Measurements from ENCODE around the gene SERINC5. TPM values are rescaled to one million over a fixed set of nuclear protein-coding genes. Genes with fewer than 3 reads are reported as not detected.

Gene SERINC5
- total RNA-seq, 2 experiments from 2014 or later: 85.7 to 88.8 TPM

DNA sequence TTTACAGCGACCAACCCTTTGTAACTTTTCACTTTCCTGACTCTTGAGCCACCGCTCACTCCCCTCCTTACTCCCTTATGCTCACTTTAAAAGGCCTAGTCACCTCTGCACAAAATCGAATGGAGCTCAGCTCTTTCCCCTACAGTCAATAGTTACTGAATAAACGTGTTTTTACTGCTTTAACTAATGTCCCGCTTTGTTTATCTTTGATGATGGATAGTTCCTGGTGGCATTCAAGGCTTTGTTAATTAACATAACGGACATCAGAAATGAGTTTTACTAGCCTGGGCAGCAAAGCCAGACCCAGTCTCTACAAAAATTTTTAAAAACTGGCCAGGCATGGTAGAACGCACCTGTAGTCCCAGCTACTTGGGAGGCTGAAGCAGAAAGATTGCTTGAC is 5.0 kb downstream of the SERINC5 start:
- POLR2A ChIA-PET: no interaction called here
- H3K4me3 Mint-ChIP-seq: no peak overlapping the region

DNA sequence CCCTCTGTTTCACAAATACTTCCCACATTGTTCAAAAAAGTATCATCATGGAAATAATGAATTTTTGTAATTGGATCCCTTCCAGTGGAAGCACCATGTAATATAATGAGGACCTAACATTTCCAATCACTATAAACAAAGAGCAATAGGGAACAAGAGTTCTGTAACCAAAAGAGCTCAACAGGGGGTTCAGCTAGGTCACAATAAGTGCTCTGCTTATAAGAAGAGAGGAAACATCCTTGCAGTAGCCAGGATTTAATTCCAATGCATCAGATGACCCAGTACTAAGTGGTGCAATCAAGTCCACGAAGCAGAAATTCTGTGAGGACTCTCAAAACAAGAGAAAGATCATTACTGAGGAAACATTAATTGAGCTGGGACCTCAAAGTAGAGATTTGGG is 5.9 kb downstream of the SERINC5 start:
- H3K4me1 Mint-ChIP-seq: peaks cover 85% of the 10 kb centered on the region
- peaks cover 80% of the 10 kb centered on the region for H3K36me3 Mint-ChIP-seq (ENCODE audit: low read depth)
- H3K27me3 Mint-ChIP-seq: no peaks in the 10 kb centered on the region
- DNase-seq: no peak
- ChIA-PET CTCF (interaction anchor here (0.5 to 2.0 kb wide), 6 partner anchors 12 to 126 kb away, joined by 3 to 6 read pairs (median 3); no protein-coding TSS in a partner anchor), POLR2A (no interaction called here)
- H3K27ac Mint-ChIP-seq: no peak overlapping the region
- H3K9me3 Mint-ChIP-seq: peaks cover 5% of the 10 kb centered on the region
- H3K4me3 Mint-ChIP-seq: no peak overlapping the region

More for the DNA sequence above, 5.0 kb downstream of the SERINC5 start:
- DNase-seq: no peak
- Mint-ChIP-seq H3K36me3 (ENCODE audit: low read depth) (peaks cover 77% of the 10 kb centered on the region), H3K4me1 (peaks cover 80% of the 10 kb centered on the region), H3K27ac (no peak overlapping the region), H3K9me3 (no peaks in the 10 kb centered on the region), H3K27me3 (no peaks in the 10 kb centered on the region)
- CTCF ChIA-PET: interaction anchor here (1.0 to 2.0 kb wide), 4 partner anchors 11 to 127 kb away, joined by 3 to 6 read pairs (median 4); no protein-coding TSS in a partner anchor

DNA sequence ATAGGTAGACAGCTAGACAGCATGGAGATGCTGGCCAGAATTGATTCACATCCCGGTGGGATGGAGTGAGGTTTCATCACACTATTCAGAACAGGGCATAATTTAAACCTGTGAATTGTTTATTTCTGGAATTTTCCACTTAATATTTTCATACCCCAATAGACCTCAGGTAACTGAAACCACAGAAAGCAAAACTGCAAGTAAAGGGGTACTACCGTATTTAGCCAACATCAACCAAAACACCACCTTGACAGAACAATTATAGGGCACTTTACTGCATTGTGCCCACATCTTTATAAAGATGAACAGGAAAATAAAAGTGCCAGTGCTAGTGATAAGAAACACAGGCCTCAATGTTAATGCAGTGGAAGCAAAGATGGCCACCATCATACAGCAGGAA is 7.5 kb downstream of the SERINC5 start:
- Mint-ChIP-seq H3K36me3 (ENCODE audit: low read depth) (peaks cover 74% of the 10 kb centered on the region), H3K4me3 (peak overlapping the region; percentile 47), H3K27me3 (no peaks in the 10 kb centered on the region), H3K4me1 (peaks cover 76% of the 10 kb centered on the region), H3K27ac (peak overlapping the region; percentile 81), H3K9me3 (peaks cover 8% of the 10 kb centered on the region)
- ChIA-PET CTCF (interaction anchor here (0.6 to 0.9 kb wide), 2 partner anchors 9 to 59 kb away, joined by 3 to 4 read pairs; no protein-coding TSS in a partner anchor), POLR2A (no interaction called here)
- DNase-seq: no peak

DNA sequence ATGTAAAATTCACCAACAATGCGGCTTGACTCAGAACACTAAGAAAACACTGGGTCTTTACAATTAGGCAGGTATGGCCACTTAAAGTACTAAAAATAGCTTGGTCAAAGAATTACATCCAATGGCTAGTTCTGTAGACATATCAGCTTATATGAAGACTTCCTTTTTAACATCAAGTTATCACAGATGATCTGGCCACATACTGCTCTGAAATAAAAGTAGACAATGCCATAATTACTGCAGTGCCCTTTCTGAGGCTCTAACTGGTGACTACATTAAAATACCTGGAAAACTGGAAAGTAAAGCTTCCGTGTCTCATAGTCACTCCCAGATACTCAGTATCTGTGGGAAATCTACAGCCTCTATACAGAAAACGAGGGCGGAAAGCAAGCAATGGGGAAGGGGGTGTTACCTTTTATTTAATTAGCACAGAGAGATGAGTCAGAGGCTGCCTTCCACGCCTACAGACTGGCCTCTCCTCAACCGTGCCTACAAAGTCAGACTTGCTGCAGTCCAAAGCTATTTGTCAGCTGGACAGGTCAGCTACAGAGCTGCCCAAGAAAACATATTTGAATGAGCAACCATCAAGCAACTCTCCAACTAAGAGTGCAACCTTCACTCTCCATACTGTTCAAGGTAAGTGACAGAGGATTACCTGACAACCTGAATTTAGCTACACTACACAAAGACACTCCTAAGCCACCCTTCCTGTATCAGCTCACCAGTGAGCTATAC is 8.7 kb downstream of the SERINC5 start:
- no peaks in the 10 kb centered on the region for H3K27me3 Mint-ChIP-seq
- peak overlapping the region; percentile 81 for H3K27ac Mint-ChIP-seq
- peak; percentile 33 for DNase-seq
- H3K4me1 Mint-ChIP-seq: peaks cover 67% of the 10 kb centered on the region
- H3K36me3 Mint-ChIP-seq (ENCODE audit: low read depth): peaks cover 70% of the 10 kb centered on the region
- POLR2A ChIA-PET: no interaction called here
- CTCF ChIA-PET: interaction anchor here (0.8 to 1.9 kb wide), 5 partner anchors 14 to 51 kb away, joined by 3 to 5 read pairs (median 3); no protein-coding TSS in a partner anchor
- H3K4me3 Mint-ChIP-seq: peak overlapping the region; percentile 47
- H3K9me3 Mint-ChIP-seq: peaks cover 16% of the 10 kb centered on the region

DNA sequence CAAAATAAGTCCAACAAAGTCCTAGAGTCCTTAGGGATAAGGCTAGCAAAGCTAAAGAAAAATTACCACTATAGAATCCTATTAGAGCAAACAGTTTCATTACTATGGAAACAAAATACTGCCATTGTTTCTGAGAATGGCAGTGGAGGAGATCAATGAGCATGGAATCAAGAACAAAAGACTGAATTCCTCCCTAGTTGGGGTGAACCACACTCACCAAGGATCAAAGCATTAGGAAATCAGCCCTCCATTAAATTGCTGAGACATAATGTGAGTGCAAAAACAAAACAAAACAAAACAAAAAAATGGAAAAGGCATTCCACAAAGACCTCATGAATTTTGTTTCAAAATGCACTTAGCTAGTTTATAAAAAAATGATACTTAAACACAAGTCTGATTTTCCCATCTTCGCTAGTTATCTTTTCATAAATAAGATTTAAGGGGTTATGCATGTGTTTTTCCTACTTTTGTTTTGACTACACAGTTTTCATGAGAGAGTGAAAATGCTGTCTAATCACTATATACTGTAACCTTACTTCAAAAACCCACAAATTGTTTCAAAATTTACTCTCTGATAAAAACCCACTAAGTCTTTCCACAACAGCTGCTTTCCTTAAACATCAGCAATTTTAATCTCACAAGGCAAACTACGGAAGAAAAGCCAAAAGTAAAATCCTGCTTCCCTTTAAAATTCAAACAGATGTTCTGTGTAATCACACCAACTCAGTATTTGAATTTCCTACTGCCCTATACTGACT is 9.7 kb downstream of the SERINC5 start:
- CTCF ChIA-PET: interaction anchor here (0.5 to 1.9 kb wide), 7 partner anchors 10 to 50 kb away, joined by 3 to 5 read pairs (median 4); partner anchors contain the start of gene SERINC5
- DNase-seq: no peak
- H3K27me3 Mint-ChIP-seq: no peaks in the 10 kb centered on the region
- peak overlapping the region; percentile 81 for H3K27ac Mint-ChIP-seq
- H3K4me1 Mint-ChIP-seq: peaks cover 64% of the 10 kb centered on the region
- no peak overlapping the region for H3K4me3 Mint-ChIP-seq
- POLR2A ChIA-PET: no interaction called here
- peaks cover 22% of the 10 kb centered on the region for H3K9me3 Mint-ChIP-seq
- peaks cover 72% of the 10 kb centered on the region for H3K36me3 Mint-ChIP-seq (ENCODE audit: low read depth)

DNA sequence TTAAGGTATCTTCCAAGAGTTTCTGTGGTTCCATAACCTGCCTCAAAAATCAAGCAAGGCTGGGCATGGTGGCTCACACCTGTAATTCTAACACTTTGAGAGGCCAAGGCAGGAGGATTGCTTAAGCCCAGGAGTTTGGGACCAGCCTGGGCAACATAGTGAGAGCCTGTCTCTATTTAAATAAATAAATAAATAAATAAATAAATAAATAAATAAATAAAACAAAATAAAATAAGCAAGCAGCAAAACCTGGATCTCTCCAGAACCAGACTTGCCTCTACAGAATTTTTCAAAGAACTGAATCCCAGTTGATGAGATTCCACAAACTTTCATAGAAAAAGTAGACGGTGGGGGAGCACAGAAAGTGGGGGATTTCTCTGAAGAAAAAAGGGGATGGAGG is 12.3 kb downstream of the SERINC5 start:
- ChIA-PET POLR2A (no interaction called here), CTCF (interaction anchor here (0.6 to 1.6 kb wide), 2 partner anchors 12 to 50 kb away, joined by 3 to 5 read pairs; partner anchors contain the start of gene SERINC5)
- no peaks in the 10 kb centered on the region for H3K27me3 Mint-ChIP-seq
- peaks cover 69% of the 10 kb centered on the region for H3K4me1 Mint-ChIP-seq
- H3K27ac Mint-ChIP-seq: no peak overlapping the region
- no peak for DNase-seq
- H3K9me3 Mint-ChIP-seq: peaks cover 28% of the 10 kb centered on the region
- H3K4me3 Mint-ChIP-seq: no peak overlapping the region
- peaks cover 77% of the 10 kb centered on the region for H3K36me3 Mint-ChIP-seq (ENCODE audit: low read depth)

DNA sequence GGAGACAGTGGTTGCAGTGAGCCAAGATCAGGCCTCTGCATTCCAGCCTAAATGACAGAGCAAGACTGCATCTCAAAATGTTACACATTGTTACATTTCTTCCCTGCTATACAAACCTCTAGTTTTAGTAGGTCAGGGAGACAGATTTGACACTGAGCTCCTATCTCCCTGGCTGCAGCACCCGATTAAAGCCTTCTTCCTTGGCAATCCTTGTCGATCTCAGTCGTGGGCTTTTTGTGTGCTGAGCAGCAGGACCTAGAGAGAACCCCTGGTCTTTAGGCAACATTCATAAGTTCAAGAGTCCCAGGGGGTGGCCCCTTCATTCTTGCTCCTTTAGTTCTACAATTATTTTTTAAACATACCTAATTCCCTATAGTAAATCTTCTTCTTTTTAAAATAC is 13.0 kb downstream of the SERINC5 start:
- peaks cover 68% of the 10 kb centered on the region for H3K4me1 Mint-ChIP-seq
- H3K4me3 Mint-ChIP-seq: no peak overlapping the region
- ChIA-PET POLR2A (no interaction called here), CTCF (interaction anchor here (1.6 kb wide), 1 partner anchor 13 kb away, joined by 5 read pairs; the partner anchor contains the start of gene SERINC5)
- no peak overlapping the region for H3K27ac Mint-ChIP-seq
- H3K9me3 Mint-ChIP-seq: peaks cover 31% of the 10 kb centered on the region
- H3K27me3 Mint-ChIP-seq: no peaks in the 10 kb centered on the region
- H3K36me3 Mint-ChIP-seq (ENCODE audit: low read depth): peaks cover 74% of the 10 kb centered on the region
- DNase-seq: no peak

DNA sequence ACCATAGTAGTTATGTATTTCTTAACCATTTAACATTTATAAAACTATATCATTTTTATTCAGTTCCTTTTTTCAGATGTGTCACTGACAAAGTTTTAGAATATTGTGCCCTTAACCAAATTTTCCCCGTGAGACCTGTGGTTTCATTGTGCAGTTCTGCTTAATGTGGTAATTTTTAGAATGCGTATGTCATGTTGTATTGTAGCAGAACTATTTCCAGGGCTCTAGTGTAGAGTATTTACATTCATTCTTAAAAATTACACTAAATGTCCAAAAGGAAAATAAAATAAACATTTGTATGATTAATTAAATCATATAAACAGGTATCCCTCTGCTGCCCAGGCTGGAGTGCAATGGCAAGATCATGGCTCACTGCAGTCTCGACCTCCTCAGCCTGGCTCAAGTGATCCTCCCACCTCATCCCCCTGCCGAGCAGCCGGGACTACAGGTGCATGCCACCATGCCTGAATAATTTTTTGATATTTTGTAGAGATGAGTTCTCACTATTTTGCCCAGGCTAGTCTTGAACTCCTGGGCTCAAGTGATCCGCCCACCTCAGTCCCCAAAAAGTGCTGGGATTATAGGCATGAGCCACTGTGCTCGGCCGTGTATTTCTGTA is 15.4 kb downstream of the SERINC5 start:
- Mint-ChIP-seq H3K4me1 (peaks cover 63% of the 10 kb centered on the region), H3K36me3 (ENCODE audit: low read depth) (peaks cover 79% of the 10 kb centered on the region), H3K4me3 (no peak overlapping the region), H3K27me3 (no peaks in the 10 kb centered on the region), H3K27ac (peak overlapping the region; percentile 46), H3K9me3 (peaks cover 31% of the 10 kb centered on the region)
- CTCF ChIA-PET: interaction anchor here (0.8 kb wide), 1 partner anchor 35 kb away, joined by 3 read pairs; no protein-coding TSS in a partner anchor
- no peak for DNase-seq
- POLR2A ChIA-PET: no interaction called here

DNA sequence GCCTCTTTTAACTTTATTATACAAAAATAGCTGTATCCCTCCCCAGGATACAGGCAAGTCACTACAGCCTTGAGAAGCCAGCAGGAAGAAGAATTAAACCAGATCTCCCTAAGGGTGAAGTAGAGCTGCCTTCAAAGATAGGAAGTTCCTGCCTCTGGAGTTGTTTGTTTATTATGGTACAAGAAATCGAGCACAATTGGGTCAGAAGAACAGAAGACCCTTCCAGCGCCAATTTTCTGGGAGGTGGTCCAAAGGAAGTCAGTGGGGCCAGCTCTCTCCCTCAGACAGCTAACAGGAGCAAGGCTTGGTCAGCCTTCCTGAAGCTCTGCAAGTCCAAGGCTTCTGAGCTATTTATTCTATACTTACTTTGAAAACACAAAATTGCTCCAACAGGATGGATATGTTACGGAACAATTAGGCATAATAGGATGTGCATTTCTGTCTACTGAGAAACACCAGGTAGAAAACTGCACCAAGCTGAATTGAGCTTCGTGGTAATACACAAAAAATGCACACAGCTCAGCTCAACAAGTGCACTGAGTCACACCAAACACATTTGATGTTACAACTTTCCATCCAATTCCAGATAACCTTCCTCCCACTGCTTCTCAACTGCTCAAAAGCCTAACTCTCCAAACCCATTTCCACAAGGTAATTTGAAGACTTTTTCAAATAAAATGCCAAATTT is 16.0 kb downstream of the SERINC5 start:
- Mint-ChIP-seq H3K36me3 (ENCODE audit: low read depth) (peaks cover 76% of the 10 kb centered on the region), H3K9me3 (peaks cover 25% of the 10 kb centered on the region), H3K4me3 (no peak overlapping the region), H3K4me1 (peaks cover 61% of the 10 kb centered on the region), H3K27me3 (no peaks in the 10 kb centered on the region), H3K27ac (no peak overlapping the region)
- ChIA-PET POLR2A (no interaction called here), CTCF (interaction anchor here (0.7 to 1.1 kb wide), 4 partner anchors 9 to 35 kb away, joined by 3 to 4 read pairs (median 3); no protein-coding TSS in a partner anchor)
- DNase-seq: no peak

DNA sequence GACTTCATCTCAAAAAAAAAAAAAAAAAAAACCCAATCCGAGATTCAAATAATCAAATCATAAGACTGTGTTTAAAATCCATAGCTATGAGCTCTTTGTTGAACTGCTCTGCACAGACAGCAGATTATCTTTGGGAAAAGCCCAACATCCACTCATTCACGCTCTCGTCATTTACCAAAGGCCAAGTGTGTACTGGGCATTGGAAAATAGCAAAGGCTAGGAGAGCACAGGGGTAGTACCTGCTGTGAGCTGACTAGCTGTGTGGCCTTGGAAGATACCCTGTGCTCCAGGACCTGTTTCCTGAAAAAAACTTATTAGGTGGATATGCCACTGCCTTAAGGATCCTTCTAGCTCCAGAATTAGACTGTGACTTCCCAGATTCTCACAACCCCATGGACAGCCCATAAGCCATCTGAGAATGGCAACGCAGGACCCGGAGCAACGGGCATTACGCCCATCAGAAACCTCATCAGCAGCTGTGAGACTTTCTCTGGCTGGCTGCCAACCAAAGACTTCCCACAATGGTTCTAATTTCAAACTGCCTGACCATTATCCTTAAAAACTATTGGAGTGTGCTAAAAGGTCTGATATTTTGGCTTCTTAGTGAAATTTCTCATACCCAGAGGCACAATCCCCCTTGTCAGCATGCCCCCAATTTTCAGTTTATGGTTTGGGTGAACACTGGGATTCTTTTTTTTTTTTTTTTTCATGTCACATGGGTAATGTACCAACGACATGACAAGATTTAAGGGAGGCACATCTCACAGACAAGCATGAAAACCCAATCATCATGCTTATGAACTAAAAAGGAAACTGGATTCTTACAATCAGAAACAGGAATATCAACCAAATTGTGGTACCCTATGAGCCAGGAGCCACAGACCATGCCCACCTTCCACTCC is 16.8 kb downstream of the SERINC5 start:
- Mint-ChIP-seq H3K27ac (peak overlapping the region; percentile 70), H3K27me3 (no peaks in the 10 kb centered on the region), H3K36me3 (ENCODE audit: low read depth) (peaks cover 81% of the 10 kb centered on the region), H3K4me1 (peaks cover 68% of the 10 kb centered on the region), H3K9me3 (peaks cover 24% of the 10 kb centered on the region), H3K4me3 (no peak overlapping the region)
- CTCF ChIA-PET: interaction anchor here (0.7 to 1.6 kb wide), 5 partner anchors 10 to 27 kb away, joined by 3 to 7 read pairs (median 4); no protein-coding TSS in a partner anchor
- POLR2A ChIA-PET: no interaction called here
- no peak for DNase-seq

DNA sequence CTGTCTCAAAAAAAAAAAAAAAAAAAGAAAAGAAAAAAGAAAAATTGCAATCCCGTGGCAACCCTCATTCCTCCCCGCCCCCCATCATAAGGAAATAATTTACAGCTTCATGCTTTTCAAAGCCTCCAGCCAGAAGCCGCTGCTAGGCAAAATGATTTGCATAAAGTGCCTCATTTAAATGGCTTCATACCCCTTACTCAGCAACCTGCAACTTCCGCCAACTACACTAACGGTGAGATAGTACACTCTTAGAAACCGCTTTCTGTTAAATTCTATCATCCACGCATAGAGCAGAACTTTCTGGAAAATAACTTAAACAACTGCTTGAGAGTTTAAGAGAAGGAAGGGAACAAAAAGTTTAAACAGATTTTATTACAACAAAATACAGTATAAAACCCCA is 17.8 kb downstream of the SERINC5 start:
- ChIA-PET CTCF (interaction anchor here (0.7 to 1.6 kb wide), 3 partner anchors 13 to 119 kb away, joined by 4 to 7 read pairs (median 4); no protein-coding TSS in a partner anchor), POLR2A (no interaction called here)
- Mint-ChIP-seq H3K27me3 (no peaks in the 10 kb centered on the region), H3K9me3 (peaks cover 20% of the 10 kb centered on the region), H3K27ac (peak overlapping the region; percentile 25), H3K36me3 (ENCODE audit: low read depth) (peaks cover 74% of the 10 kb centered on the region), H3K4me1 (peaks cover 66% of the 10 kb centered on the region), H3K4me3 (no peak overlapping the region)
- DNase-seq: no peak
